Left hindlimb (tissue), 1 donor: Measurements from ENCODE around the gene MYPN.
"Not testable (repeated sequence)": the region's sequence is repeated elsewhere in the genome, so short reads cannot be mapped to it uniquely, and the experiment has no call there.

Source experiments
- DNase-seq: peaks from one replicate; pipeline ENCODE4 v3.0.0-alpha.2; 2018

The MYPN gene

GRCh38 chr10:68172324-68172723 lies 63.0 kb downstream of the MYPN start:
- no peak for DNase-seq

- no peak for DNase-seq
Observed at GRCh38 chr10:68175949-68176348, 66.7 kb downstream of the MYPN start.

GRCh38 chr10:68176797-68177196 lies 67.5 kb downstream of the MYPN start:
- no peak for DNase-seq

- DNase-seq, result no peak
Observed at GRCh38 chr10:68178592-68178991, 69.3 kb downstream of the MYPN start.

- DNase-seq, result no peak
Observed at GRCh38 chr10:68179016-68179415, 69.7 kb downstream of the MYPN start.

GRCh38 chr10:68180490-68180889 lies 71.2 kb downstream of the MYPN start:
- DNase-seq, result no peak

GRCh38 chr10:68184546-68184945 lies 75.3 kb downstream of the MYPN start:
- DNase-seq, result peak; percentile 34

- no peak for DNase-seq
Observed at GRCh38 chr10:68185085-68185484, 75.8 kb downstream of the MYPN start.

GRCh38 chr10:68188835-68189234 lies 79.5 kb downstream of the MYPN start:
- no peak for DNase-seq

- DNase-seq, result no peak
Observed at GRCh38 chr10:68192113-68192512, 82.8 kb downstream of the MYPN start.

- DNase-seq, result no peak
Observed at GRCh38 chr10:68194290-68194689, 85.0 kb downstream of the MYPN start.

- not testable (repeated sequence) for DNase-seq
Observed at GRCh38 chr10:68195776-68196175, 86.5 kb downstream of the MYPN start.

GRCh38 chr10:68196701-68197100 lies 87.4 kb downstream of the MYPN start:
- no peak for DNase-seq

GRCh38 chr10:68202960-68203353 lies 93.7 kb downstream of the MYPN start:
- no peak for DNase-seq

- peak; percentile 45 for DNase-seq
Observed at GRCh38 chr10:68208424-68209042, 99.2 kb downstream of the MYPN start.

GRCh38 chr10:68211669-68212068 lies 102.4 kb downstream of the MYPN start:
- no peak for DNase-seq

- DNase-seq, result no peak
Observed at GRCh38 chr10:68212721-68213352, 103.5 kb downstream of the MYPN start.

GRCh38 chr10:68218786-68219185 lies 109.5 kb downstream of the MYPN start:
- DNase-seq, result no peak

- DNase-seq, result no peak
Observed at GRCh38 chr10:68221196-68221595, 111.9 kb downstream of the MYPN start.

- DNase-seq, result no peak
Observed at GRCh38 chr10:68222391-68222790, 113.1 kb downstream of the MYPN start.

- no peak for DNase-seq
Observed at GRCh38 chr10:68223535-68224165, 114.4 kb downstream of the MYPN start.

GRCh38 chr10:68224810-68225209 lies 115.5 kb downstream of the MYPN start:
- no peak for DNase-seq

- no peak for DNase-seq
Observed at GRCh38 chr10:68230268-68230667, 121.0 kb downstream of the MYPN start.

- peak; percentile 72 for DNase-seq
Observed at GRCh38 chr10:68231106-68231816, 122.0 kb downstream of the MYPN start.
